Spinal cord (tissue), 10 donors: Measurements from ENCODE around the gene PCSK6. TPM values are rescaled to one million over a fixed set of nuclear protein-coding genes. Genes with fewer than 3 reads are reported as not detected.
A peak's percentile ranks its signal among the peaks of the same experiment; 100 is the strongest.

ENCODE experiments used
- DNase-seq, 6 donors: peaks; one replicate each; pipeline versions ENCODE4 v3.0.0 to v3.0.0-alpha.2; 2013 to 2015; ENCODE audit warnings: low spot score in 6 of 6, low read depth in 4 of 6
- H3K27ac ChIP-seq: one replicate; pipeline ENCODE4 v1.5.1; 2013; ENCODE audit warnings: low read depth, low read length, control low read depth
- H3K27me3 ChIP-seq: one replicate; pipeline ENCODE4 v1.6.1; 2013; ENCODE audit warnings: low read length; ENCODE audit not compliant: control insufficient read depth, insufficient read depth
- H3K36me3 ChIP-seq: one replicate; pipeline ENCODE4 v1.6.1; 2013; ENCODE audit warnings: low read length; ENCODE audit not compliant: control insufficient read depth, insufficient read depth
- H3K4me1 ChIP-seq: one replicate; pipeline ENCODE4 v1.6.1; 2013; ENCODE audit warnings: low read length; ENCODE audit not compliant: control insufficient read depth, insufficient read depth
- H3K4me3 ChIP-seq: one replicate; pipeline ENCODE4 v1.5.1; 2013; ENCODE audit warnings: low read depth, low read length, control low read depth
- H3K9me3 ChIP-seq: one replicate; pipeline ENCODE4 v1.6.1; 2013; ENCODE audit warnings: low read length; ENCODE audit not compliant: control insufficient read depth, insufficient read depth
- WGBS: methylation state at CpG from one replicate; pipeline ENCODE4 v1.1.5; 2013; ENCODE audit warnings: missing lambda C conversion rate; ENCODE audit not compliant: insufficient coverage; 5-methylcytosine and 5-hydroxymethylcytosine counted together
- polyA plus RNA-seq, 2 donors: library from polyadenylated mRNA; unstranded; fragments of 120-200 nt; gene quantifications; one replicate each; pipeline ENCODE4 v1.2.1, GENCODE V29; 2013; ENCODE audit not compliant: insufficient read length in 2 of 2
- total RNA-seq, 2 donors: library from RNA; depleted of rRNA in 1 of 2; stranded (reverse); fragments of 120-200 nt in 1 of 2; fragments of >200 nt in 1 of 2; gene quantifications; one replicate each; pipeline versions ENCODE4 v1.2.3 to v1.2.4, GENCODE V29; 2013 to 2014
- donor health status: healthy.

Gene PCSK6
- total and polyA plus RNA-seq, 4 donors, result 8.6 to 14.3 (median 11.7) TPM

DNA sequence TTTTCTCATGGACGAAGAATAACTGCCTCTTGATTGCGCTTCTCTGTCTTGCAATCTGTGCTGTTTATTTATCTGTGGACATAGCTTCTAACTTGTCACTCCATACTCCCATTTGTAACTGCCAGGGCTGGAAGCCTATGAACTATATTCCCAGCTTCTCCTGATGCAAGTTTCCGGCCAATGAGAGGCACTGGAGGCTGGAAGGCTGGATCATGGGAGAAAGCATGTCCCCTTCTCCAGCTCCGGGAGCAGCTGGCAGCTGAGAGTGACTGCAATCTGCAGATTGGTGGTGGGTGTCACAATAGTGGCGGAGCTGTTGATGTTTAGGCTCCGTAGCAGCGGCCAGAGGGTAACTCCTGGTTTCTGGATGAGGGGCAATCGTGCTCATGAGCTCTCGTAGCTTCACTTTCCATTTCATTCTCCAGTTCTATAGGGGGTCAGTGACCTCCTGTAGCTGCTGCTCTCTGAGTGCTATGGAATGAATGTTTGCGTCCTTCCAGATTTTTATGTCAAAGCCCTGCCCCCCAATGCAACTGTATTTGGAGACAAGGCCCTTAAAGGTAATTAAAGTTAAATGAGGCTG is 35.7 kb upstream of the PCSK6 start:
- 90% methylated on average over 3 of the region's 10 CpGs for WGBS
- Histone ChIP-seq H3K36me3 (no peaks in the 10 kb centered on the region), H3K4me3 (no peak overlapping the region), H3K27me3 (no peaks in the 10 kb centered on the region), H3K27ac (no peak overlapping the region), H3K4me1 (peaks cover 35% of the 10 kb centered on the region), H3K9me3 (no peaks in the 10 kb centered on the region)
- no peak for DNase-seq

DNA sequence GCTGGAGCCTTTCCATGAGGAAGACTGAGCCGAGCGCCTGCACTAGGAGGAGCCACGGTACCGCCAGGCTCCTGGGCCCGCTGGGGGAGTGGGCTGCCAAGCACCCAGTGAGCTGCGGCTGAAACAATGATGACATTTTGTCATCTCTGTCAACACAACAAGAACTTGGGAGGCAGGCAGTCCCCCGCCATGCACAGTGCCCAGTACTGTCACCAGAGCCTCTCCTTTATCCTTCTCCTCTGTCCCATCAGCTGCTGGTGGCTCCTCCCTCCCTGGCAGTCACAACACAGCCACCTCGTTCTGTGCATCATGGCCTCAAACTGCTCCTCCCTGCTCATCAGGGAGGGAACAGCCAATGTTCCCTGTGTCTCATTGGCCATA is 34.0 kb upstream of the PCSK6 start:
- Histone ChIP-seq H3K4me3 (no peak overlapping the region), H3K27ac (no peak overlapping the region), H3K4me1 (peaks cover 29% of the 10 kb centered on the region), H3K27me3 (no peaks in the 10 kb centered on the region), H3K9me3 (no peaks in the 10 kb centered on the region), H3K36me3 (no peaks in the 10 kb centered on the region)
- 62% methylated on average over 8 of the region's 8 CpGs for WGBS
- no peak for DNase-seq

DNA sequence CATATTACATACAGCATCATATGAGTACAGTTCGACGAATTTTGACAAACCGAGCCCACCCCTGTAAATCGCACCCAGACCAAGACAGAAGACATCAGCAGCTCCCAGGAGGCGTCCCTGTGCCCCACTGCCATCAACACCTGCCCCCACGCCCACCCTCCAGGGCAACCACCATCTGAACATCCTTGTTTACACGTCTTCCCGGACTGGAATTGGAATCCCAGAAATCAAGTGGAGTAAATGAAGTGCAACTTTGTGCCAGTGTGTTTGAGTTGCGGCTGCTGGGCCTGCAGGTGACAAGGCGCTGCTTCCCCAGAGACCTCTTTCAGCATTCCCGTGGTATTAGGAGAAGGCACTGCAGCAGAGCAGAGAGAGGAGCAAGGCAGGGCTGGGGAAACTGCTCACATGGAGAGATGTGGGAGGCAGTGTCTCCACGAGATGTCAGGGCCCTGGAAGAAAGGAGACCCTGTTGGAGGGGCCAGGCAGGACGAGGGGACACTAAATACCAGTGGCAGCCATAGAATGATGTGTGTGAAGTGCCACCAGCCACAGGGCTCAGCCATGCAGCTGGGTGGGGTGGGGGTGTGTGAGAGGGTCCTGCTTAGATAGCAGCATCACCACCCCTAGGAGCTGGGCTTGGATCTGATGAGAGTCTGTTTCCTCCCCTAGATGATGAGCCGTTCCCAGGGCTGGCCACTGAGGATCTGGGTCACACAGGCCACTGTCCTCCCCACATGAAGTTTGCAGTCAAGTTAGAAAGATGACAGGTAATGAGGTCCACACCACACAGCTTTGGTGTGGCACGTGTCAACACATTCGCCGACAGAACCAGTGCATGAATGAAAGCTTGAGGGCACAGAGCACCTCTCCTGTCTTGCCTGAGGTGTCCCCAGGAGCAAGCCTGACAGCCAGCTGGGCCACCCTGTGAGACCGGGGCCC is 33.4 kb upstream of the PCSK6 start:
- Histone ChIP-seq H3K36me3 (no peaks in the 10 kb centered on the region), H3K9me3 (no peaks in the 10 kb centered on the region), H3K4me3 (no peak overlapping the region), H3K4me1 (peaks cover 22% of the 10 kb centered on the region), H3K27ac (no peak overlapping the region), H3K27me3 (no peaks in the 10 kb centered on the region)
- 91% methylated on average over 15 of the region's 18 CpGs for WGBS
- DNase-seq, result no peak

DNA sequence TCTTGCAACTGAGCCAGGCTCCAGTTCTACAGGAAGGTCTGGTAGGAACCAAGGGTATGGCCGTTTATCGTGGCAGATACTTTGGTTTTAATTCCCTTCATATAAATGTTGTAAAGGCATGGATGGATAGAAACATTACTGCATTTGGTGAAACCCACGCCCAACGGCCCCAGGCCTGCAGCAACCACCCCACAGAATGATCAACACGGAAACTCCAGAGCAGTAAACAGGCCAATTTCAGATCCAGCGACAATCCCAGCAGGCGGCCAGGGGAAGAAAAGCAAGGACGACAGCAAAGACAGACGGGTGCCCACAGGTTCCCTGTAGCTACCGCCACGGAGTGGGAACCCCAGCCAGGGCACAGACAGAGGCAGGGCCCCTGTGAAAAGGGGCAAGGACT is 32.6 kb upstream of the PCSK6 start:
- H3K4me1 ChIP-seq, result peaks cover 17% of the 10 kb centered on the region
- 51% methylated on average over 9 of the region's 11 CpGs for WGBS
- no peak overlapping the region for H3K4me3 ChIP-seq
- peaks cover 5% of the 10 kb centered on the region for H3K9me3 ChIP-seq
- no peaks in the 10 kb centered on the region for H3K27me3 ChIP-seq
- DNase-seq, result no peak
- no peaks in the 10 kb centered on the region for H3K36me3 ChIP-seq
- H3K27ac ChIP-seq, result no peak overlapping the region

DNA sequence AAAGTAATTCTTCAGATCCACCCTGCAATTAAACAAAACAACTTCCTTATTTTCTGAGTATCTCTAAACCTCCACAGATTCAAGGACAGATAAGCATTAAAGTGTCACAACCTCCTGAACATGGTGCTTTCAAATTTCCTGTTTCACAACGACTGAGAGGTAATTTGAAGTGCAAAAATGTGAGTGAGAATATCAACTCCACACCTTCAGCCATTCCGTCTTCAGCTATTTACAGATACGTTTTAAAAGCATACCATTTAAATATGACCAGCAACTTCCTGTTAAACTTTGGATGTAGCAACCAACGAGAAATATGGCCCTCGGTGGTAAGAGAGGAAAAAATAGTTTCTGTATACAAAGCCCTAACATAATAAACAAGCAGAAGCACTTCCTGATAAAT is 32.1 kb upstream of the PCSK6 start:
- no peak overlapping the region for H3K4me3 ChIP-seq

DNA sequence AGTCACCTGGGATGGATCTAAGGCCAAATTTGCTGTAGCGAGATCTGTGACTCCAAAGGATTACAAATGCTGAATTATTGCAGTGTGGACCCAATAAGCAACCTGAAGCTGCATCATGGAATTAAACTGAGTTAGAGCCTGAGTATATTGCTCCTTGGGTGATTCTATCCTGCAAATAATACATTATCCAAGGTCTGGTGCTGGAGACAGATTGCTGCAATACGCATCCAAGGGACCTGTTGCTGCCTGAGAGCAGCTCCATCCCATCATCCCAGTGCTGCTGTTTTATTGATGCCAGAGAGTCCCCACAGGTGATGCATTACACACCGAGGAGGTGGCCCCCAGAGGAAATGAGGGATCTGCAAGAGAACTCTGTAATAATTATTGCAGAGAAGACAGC is 31.6 kb upstream of the PCSK6 start:
- peak in 1 of 6 donors; percentile 73 for DNase-seq
- 100% methylated on average over 1 of the region's 3 CpGs for WGBS
- Histone ChIP-seq H3K4me1 (peaks cover 13% of the 10 kb centered on the region), H3K27ac (no peak overlapping the region), H3K36me3 (no peaks in the 10 kb centered on the region), H3K9me3 (peaks cover 5% of the 10 kb centered on the region), H3K4me3 (no peak overlapping the region), H3K27me3 (no peaks in the 10 kb centered on the region)

More for the DNA sequence above, 32.1 kb upstream of the PCSK6 start:
- no peak overlapping the region for H3K27ac ChIP-seq
- peaks cover 5% of the 10 kb centered on the region for H3K9me3 ChIP-seq
- no peak for DNase-seq
- H3K27me3 ChIP-seq, result no peaks in the 10 kb centered on the region
- H3K36me3 ChIP-seq, result no peaks in the 10 kb centered on the region
- H3K4me1 ChIP-seq, result peaks cover 17% of the 10 kb centered on the region
- WGBS, result no CpG with 5 or more reads among the region's 5 CpGs

DNA sequence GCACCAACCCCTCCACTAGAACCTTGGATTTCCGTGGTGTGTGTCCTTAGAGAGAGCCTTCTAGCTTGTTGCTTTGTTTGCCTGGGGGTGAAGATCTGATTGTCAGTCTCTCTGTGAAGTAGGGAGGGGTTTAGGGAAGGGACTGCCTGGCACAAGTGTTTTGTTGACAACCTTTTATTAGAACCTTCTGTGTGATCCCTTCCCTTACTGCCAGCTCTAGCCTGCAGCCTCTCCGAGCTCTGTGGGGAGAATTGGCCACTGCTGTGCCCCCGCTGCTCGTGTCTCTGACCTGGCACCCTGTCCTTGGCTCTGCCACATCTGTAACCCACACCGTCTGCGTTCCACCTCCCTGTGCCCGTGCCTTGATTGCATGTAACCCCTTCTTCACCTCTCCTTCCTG is 30.9 kb upstream of the PCSK6 start:
- peaks cover 13% of the 10 kb centered on the region for H3K4me1 ChIP-seq
- peaks cover 5% of the 10 kb centered on the region for H3K9me3 ChIP-seq
- H3K36me3 ChIP-seq, result no peaks in the 10 kb centered on the region
- no peak for DNase-seq
- H3K27me3 ChIP-seq, result no peaks in the 10 kb centered on the region
- 69% methylated on average over 3 of the region's 7 CpGs for WGBS
- H3K4me3 ChIP-seq, result no peak overlapping the region
- no peak overlapping the region for H3K27ac ChIP-seq

DNA sequence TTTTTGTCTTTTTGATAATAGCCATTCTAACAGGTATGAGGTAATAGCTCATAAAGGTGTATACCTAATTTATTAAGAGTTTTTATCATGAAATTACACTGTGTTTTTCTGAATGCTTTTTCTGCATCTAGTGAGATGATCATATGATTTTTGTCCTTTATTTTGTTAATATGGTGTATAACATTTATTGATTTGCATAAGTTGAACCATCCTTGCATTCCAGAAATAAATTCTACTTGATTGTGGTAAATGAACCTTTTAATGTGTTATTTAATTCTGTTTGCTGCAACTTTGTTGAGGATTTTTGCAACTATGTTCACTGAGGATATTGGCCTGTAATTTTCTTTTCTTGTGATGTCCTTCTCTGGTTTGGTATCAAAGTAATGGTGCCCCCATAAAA is 28.0 kb upstream of the PCSK6 start:
- H3K27me3 ChIP-seq, result no peaks in the 10 kb centered on the region
- DNase-seq, result no peak
- peaks cover 2% of the 10 kb centered on the region for H3K4me1 ChIP-seq
- H3K27ac ChIP-seq, result no peak overlapping the region
- H3K4me3 ChIP-seq, result no peak overlapping the region
- peaks cover 5% of the 10 kb centered on the region for H3K9me3 ChIP-seq
- no peaks in the 10 kb centered on the region for H3K36me3 ChIP-seq

DNA sequence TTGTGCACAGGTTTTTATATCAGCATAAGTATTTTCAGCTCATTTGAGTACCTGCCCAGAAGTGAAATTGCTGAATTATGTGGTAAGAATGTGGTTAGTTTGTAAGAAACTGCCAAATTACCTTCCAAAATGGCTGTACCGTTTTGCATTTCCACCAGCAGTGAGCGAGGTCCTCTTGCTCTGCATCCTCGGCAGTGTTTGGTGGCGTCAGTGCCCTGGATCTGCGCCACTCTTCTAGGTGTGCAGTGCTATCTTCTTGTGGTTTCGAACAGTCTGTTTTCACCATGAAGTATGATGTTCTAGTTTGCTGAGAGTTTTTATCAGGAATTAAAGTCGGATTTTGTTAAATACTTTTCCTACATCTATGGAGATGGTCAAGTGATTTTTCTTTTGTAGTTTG is 24.8 kb upstream of the PCSK6 start:
- Histone ChIP-seq H3K4me3 (no peak overlapping the region), H3K9me3 (peaks cover 5% of the 10 kb centered on the region), H3K36me3 (no peaks in the 10 kb centered on the region), H3K4me1 (no peaks in the 10 kb centered on the region), H3K27ac (no peak overlapping the region), H3K27me3 (no peaks in the 10 kb centered on the region)
- no peak for DNase-seq
- WGBS, result 97% methylated on average over 4 of the region's 7 CpGs

DNA sequence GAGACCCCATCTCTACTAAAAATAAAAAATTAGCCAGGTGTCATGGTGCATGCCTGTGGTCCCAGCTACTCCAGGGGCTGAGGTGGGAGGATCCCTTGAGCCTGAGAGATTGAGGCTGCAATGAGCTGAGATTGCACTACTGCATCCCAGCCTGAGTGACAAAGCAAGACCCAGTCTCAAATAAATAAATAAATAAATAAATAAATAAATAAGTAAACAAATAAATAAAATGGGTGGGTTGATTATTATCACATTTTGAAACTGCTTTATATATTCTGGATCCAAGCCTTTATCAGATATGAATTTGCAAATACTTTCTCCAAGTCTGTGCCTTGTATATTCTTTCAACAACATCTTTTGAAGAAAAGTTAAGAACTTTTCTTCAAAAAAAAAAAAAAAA is 22.2 kb upstream of the PCSK6 start:
- Histone ChIP-seq H3K4me1 (no peaks in the 10 kb centered on the region), H3K27ac (no peak overlapping the region), H3K9me3 (no peaks in the 10 kb centered on the region), H3K27me3 (no peaks in the 10 kb centered on the region), H3K4me3 (no peak overlapping the region), H3K36me3 (no peaks in the 10 kb centered on the region)
- no peak for DNase-seq
